ENCODE measurements around the gene NES.

- TF ChIP-seq CTCF (IDR thresholded peaks at IDR 0.05; ENCODE audit: borderline replicate concordance, extremely low read depth, low read length, poor library complexity, severe bottlenecking) = no peak
- TF ChIP-seq EZH2 (IDR thresholded peaks at IDR 0.05; ENCODE audit: borderline replicate concordance, low read depth, low read length, severe bottlenecking) = no peak
Observed at GRCh38 chr1:156676114-156676819, 940 bp downstream of the NES start.

Data from DND-41 (cell line).